Neural cell (in vitro differentiated cells): ENCODE measurements around the gene CA11.

Source experiments
- TAF1 ChIP-seq: IDR thresholded peaks from 2 replicates; pipeline ENCODE4 v1.6.1; 2012; ENCODE audit warnings: low read depth
- TF ChIP-seq, protein P1 (sequence below): fragments of 450-650 bp; IDR thresholded peaks from 2 replicates; pipeline ENCODE4 v1.5.1; 2014; ENCODE audit warnings: antibody characterized with exemption, mild to moderate bottlenecking, moderate library complexity; ENCODE audit not compliant: poor library complexity, severe bottlenecking

DNA sequence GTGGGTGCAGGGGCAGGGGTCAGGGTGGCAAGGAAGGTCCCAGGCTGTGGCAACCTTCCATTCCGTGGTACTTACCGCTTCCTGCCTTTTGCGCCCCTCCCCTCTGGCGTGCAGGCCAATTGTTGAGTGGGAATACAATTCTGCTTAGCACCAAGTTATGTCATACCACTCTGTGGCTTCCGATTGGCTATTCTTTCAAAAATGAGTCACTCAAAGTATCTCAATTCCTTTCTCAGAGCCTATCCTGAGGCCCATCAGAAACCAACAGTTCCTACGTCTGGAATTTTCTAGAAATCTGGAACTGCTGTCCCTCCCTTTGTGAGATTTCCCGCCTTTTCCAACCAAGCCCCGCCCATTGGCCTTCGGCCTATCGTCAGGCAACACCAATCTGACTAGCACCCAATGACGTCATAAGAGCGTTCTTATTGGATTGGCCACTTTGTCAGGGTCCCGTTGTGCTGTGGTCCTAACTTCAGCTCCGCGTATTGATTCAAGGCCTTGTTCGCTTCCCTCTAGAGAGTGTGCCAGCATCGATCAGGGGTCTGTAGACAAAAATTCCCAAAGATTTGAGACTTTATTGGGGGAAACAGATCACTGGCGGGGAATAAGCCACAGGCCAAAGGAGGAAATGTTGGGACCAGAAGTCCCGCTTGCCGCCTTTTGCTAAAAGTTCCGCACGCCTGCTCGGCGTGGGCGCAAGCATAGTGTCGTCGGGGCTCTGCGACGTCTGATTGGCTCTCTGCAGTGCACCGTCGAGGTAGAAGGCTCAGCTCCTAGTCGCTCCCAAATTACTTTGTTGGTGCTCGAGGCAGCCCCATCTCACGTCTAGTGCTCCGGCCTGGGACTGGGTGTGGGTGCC lies 15.1 kb upstream of the CA11 start:
- TF ChIP-seq, protein P1, sequence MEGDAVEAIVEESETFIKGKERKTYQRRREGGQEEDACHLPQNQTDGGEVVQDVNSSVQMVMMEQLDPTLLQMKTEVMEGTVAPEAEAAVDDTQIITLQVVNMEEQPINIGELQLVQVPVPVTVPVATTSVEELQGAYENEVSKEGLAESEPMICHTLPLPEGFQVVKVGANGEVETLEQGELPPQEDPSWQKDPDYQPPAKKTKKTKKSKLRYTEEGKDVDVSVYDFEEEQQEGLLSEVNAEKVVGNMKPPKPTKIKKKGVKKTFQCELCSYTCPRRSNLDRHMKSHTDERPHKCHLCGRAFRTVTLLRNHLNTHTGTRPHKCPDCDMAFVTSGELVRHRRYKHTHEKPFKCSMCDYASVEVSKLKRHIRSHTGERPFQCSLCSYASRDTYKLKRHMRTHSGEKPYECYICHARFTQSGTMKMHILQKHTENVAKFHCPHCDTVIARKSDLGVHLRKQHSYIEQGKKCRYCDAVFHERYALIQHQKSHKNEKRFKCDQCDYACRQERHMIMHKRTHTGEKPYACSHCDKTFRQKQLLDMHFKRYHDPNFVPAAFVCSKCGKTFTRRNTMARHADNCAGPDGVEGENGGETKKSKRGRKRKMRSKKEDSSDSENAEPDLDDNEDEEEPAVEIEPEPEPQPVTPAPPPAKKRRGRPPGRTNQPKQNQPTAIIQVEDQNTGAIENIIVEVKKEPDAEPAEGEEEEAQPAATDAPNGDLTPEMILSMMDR: no peak
- no peak for TF ChIP-seq TAF1
